ENCODE measurements around the gene PLK1.
"Not testable (repeated sequence)": the region's sequence is repeated elsewhere in the genome, so short reads cannot be mapped to it uniquely, and the experiment has no call there.

The PLK1 gene

GRCh38 chr16:23729503-23730424 lies 51.1 kb downstream of the PLK1 start:
- DNase-seq (ENCODE audit: low spot score), result no peak
- no peak for TF ChIP-seq CTCF (IDR thresholded peaks at IDR 0.05; ENCODE audit: extremely low read depth, missing control alignments)

- TF ChIP-seq CTCF (IDR thresholded peaks at IDR 0.05; ENCODE audit: extremely low read depth, missing control alignments), result no peak
These were observed 55.6 kb downstream of the PLK1 start for GRCh38 chr16:23734176-23734893.

GRCh38 chr16:23737423-23738028 lies 58.8 kb downstream of the PLK1 start:
- not testable (repeated sequence) for DNase-seq (ENCODE audit: low spot score)

More at GRCh38 chr16:23734176-23734893, 55.6 kb downstream of the PLK1 start:
- DNase-seq (ENCODE audit: low spot score), result no peak

- no peak for TF ChIP-seq CTCF (IDR thresholded peaks at IDR 0.05; ENCODE audit: extremely low read depth, missing control alignments)
- DNase-seq (ENCODE audit: low spot score), result no peak
These were observed 60.8 kb downstream of the PLK1 start for GRCh38 chr16:23739516-23739915.

All from GM20000 (cell line).